NCI-H1105 (cell line): ENCODE measurements around the gene NAA25.

Experiments used
- DNase-seq: peaks from one replicate; lab custom pipeline; 2025; lab: John Stamatoyannopoulos, UW

Gene NAA25

GRCh38 chr12:112108202-112109079 lies at the start of gene NAA25:
NAA25 (minus strand) TSS chr12:112108783; CDS start chr12:112108773, 10 bp downstream.
- DNase-seq, result peak; percentile 88

GRCh38 chr12:112153893-112154219 lies 45.3 kb upstream of the NAA25 start:
- no peak for DNase-seq

GRCh38 chr12:112153181-112153892 lies 44.8 kb upstream of the NAA25 start:
- DNase-seq, result no peak

- no peak for DNase-seq
Measured at GRCh38 chr12:112151766-112152541, 43.4 kb upstream of the NAA25 start.

- DNase-seq, result no peak
Measured at GRCh38 chr12:112149596-112149995, 41.0 kb upstream of the NAA25 start.

GRCh38 chr12:112148031-112148513 lies 39.5 kb upstream of the NAA25 start:
- DNase-seq, result no peak

- DNase-seq, result no peak
Measured at GRCh38 chr12:112146123-112146522, 37.5 kb upstream of the NAA25 start.

- DNase-seq, result no peak
Measured at GRCh38 chr12:112140728-112141127, 32.1 kb upstream of the NAA25 start.

GRCh38 chr12:112134731-112135130 lies 26.1 kb upstream of the NAA25 start:
- no peak for DNase-seq

GRCh38 chr12:112133418-112133817 lies 24.8 kb upstream of the NAA25 start:
- no peak for DNase-seq

- DNase-seq, result no peak
Measured at GRCh38 chr12:112131686-112132085, 23.1 kb upstream of the NAA25 start.

- DNase-seq, result no peak
Measured at GRCh38 chr12:112130441-112130998, 21.9 kb upstream of the NAA25 start.

- DNase-seq, result no peak
Measured at GRCh38 chr12:112126911-112127310, 18.3 kb upstream of the NAA25 start.

GRCh38 chr12:112126000-112126438 lies 17.4 kb upstream of the NAA25 start:
- DNase-seq, result no peak

- DNase-seq, result peak; percentile 99
Measured at GRCh38 chr12:112125250-112125999, 16.8 kb upstream of the NAA25 start, which contains the start of gene TRAFD1. TRAFD1 (plus strand) TSS chr12:112125560; CDS start chr12:112130523, 4,963 bp downstream.

- no peak for DNase-seq
Measured at GRCh38 chr12:112124918-112125249, 16.3 kb upstream of the NAA25 start.

GRCh38 chr12:112122823-112123690 lies 14.5 kb upstream of the NAA25 start:
- no peak for DNase-seq

GRCh38 chr12:112121780-112122565 lies 13.4 kb upstream of the NAA25 start:
- peak; percentile 16 for DNase-seq

GRCh38 chr12:112117685-112118084 lies 9.1 kb upstream of the NAA25 start:
- DNase-seq, result no peak
